ENCODE measurements around the gene COL5A2.

GRCh38 chr2:189163889-189164288 is 15.7 kb downstream of the COL5A2 start:
- no peak for TF ChIP-seq CTCF (IDR thresholded peaks at IDR 0.05)
- TF ChIP-seq POLR2AphosphoS5 (IDR thresholded peaks at IDR 0.05), result no peak

All from upper lobe of left lung (tissue), 4 donors.